ENCODE measurements around the gene NEK10.
A peak's percentile ranks its signal among the peaks of the same experiment; 100 is the strongest.
"Not testable (repeated sequence)": the region's sequence is repeated elsewhere in the genome, so short reads cannot be mapped to it uniquely, and the experiment has no call there.

NEK10 gene

GRCh38 chr3:27317096-27317495, 52.1 kb downstream of the NEK10 start:
- no peak for DNase-seq (ENCODE audit: low read depth, low spot score)

- no peak for DNase-seq (ENCODE audit: low read depth, low spot score)
Observed at GRCh38 chr3:27315003-27315402, 54.2 kb downstream of the NEK10 start.

GRCh38 chr3:27312044-27312668, 57.0 kb downstream of the NEK10 start:
- peak; percentile 35 for DNase-seq (ENCODE audit: low read depth, low spot score)

- DNase-seq (ENCODE audit: low read depth, low spot score): no peak
Observed at GRCh38 chr3:27311400-27311799, 57.8 kb downstream of the NEK10 start.

GRCh38 chr3:27310688-27311087, 58.5 kb downstream of the NEK10 start:
- DNase-seq (ENCODE audit: low read depth, low spot score): no peak

- no peak for DNase-seq (ENCODE audit: low read depth, low spot score)
Observed at GRCh38 chr3:27307566-27307965, 61.6 kb downstream of the NEK10 start.

GRCh38 chr3:27302891-27303290, 66.3 kb downstream of the NEK10 start:
- no peak for DNase-seq (ENCODE audit: low read depth, low spot score)

GRCh38 chr3:27298981-27299380, 70.2 kb downstream of the NEK10 start:
- DNase-seq (ENCODE audit: low read depth, low spot score): not testable (repeated sequence)

GRCh38 chr3:27293939-27294338, 75.2 kb downstream of the NEK10 start:
- no peak for DNase-seq (ENCODE audit: low read depth, low spot score)

- no peak for DNase-seq (ENCODE audit: low read depth, low spot score)
Observed at GRCh38 chr3:27290760-27291159, 78.4 kb downstream of the NEK10 start.

- no peak for DNase-seq (ENCODE audit: low read depth, low spot score)
Observed at GRCh38 chr3:27289769-27290413, 79.3 kb downstream of the NEK10 start.

- no peak for DNase-seq (ENCODE audit: low read depth, low spot score)
Observed at GRCh38 chr3:27287052-27287451, 82.1 kb downstream of the NEK10 start.

- not testable (repeated sequence) for DNase-seq (ENCODE audit: low read depth, low spot score)
Observed at GRCh38 chr3:27286467-27286866, 82.7 kb downstream of the NEK10 start.

GRCh38 chr3:27285668-27286067, 83.5 kb downstream of the NEK10 start:
- no peak for DNase-seq (ENCODE audit: low read depth, low spot score)

GRCh38 chr3:27281671-27282150, 87.5 kb downstream of the NEK10 start:
- DNase-seq (ENCODE audit: low read depth, low spot score): no peak

GRCh38 chr3:27279123-27279522, 90.1 kb downstream of the NEK10 start:
- no peak for DNase-seq (ENCODE audit: low read depth, low spot score)

GRCh38 chr3:27278383-27279055, 90.7 kb downstream of the NEK10 start:
- no peak for DNase-seq (ENCODE audit: low read depth, low spot score)

- no peak for DNase-seq (ENCODE audit: low read depth, low spot score)
Observed at GRCh38 chr3:27275441-27275990, 93.7 kb downstream of the NEK10 start.

GRCh38 chr3:27271890-27272289, 97.3 kb downstream of the NEK10 start:
- no peak for DNase-seq (ENCODE audit: low read depth, low spot score)

GRCh38 chr3:27254896-27255295, 114.3 kb downstream of the NEK10 start:
- no peak for DNase-seq (ENCODE audit: low read depth, low spot score)

- DNase-seq (ENCODE audit: low read depth, low spot score): no peak
Observed at GRCh38 chr3:27253831-27254230, 115.4 kb downstream of the NEK10 start.

GRCh38 chr3:27253391-27253790, 115.8 kb downstream of the NEK10 start:
- DNase-seq (ENCODE audit: low read depth, low spot score): no peak

- DNase-seq (ENCODE audit: low read depth, low spot score): no peak
Observed at GRCh38 chr3:27252646-27253045, 116.5 kb downstream of the NEK10 start.
